Measurements from ENCODE around the gene TUBGCP2.

Gene TUBGCP2

DNA sequence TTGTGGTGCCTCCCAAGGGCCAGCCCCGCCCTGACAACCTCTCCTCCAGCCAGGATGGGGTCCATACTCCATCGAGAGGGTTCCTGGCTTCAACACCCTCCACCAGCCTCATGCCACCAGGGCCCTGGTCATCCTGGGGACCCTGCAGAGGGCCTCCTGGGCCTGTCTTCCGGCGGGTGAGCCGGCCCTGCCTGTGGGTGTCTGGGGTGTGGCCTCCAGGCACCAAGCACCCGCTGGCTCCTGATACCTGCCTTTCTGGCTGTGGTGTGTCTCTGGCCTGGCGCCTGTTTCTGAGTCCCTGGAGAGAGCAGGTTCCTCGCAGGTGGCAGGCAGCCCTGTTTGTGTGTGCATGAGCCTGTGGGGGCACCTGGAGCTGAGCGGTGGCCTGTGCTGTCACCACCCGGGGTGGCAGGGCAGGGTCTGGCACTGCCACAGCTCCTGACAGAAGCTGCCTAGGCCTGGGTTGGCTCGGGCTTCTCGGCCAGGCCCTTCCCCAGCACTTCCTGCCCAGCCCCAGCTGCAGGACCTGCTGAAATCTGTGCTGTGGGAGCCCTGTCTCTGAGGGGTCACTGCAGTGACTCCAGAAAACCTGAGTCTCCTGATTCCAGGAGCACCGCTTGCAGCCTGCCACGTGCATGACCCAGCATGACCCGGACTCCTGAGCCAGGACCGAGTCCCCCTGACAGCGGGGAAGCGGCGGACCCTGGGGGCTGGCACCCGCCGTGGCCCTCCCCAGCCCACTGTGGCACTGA, 50.4 kb downstream of the TUBGCP2 start:
- H3K4me3 ChIP-seq: peak overlapping the region in 1 of 7 experiments; percentile 4
- peak overlapping the region; percentile 44 to 98 (median 85) for H3K27ac ChIP-seq

DNA sequence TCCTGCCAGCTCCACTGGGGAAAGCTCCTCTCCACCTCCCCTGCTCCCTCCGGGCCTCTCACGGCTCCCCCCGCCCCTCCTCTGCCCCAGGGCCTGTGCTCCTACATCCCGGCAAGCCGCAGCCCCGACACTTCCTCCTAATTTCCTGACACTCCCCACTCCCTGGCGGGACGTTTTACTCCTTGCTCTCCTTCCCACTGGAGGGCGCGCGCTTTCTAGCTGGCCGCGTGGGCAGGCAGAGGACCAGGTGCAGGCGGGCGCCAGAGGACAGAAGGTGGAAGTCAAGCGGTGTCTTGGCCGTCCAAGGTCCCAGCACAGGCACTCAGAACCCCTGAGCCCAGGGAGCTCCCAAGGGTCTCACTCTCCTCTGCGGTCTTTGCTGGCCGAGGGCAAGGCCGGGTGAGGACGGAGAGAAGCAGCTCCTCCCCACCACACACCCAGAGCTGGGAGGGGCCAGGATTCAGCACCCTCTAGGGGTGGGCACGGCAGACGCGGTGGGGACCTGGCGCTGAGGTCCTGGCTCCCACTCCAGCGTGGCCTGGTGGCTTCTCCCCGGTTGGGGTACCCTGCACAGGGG, 51.1 kb downstream of the TUBGCP2 start:
- Histone ChIP-seq H3K4me3 (peak overlapping the region in 2 of 7 experiments; percentile 4 to 31), H3K27ac (peak overlapping the region; percentile 44 to 98 (median 85))

DNA sequence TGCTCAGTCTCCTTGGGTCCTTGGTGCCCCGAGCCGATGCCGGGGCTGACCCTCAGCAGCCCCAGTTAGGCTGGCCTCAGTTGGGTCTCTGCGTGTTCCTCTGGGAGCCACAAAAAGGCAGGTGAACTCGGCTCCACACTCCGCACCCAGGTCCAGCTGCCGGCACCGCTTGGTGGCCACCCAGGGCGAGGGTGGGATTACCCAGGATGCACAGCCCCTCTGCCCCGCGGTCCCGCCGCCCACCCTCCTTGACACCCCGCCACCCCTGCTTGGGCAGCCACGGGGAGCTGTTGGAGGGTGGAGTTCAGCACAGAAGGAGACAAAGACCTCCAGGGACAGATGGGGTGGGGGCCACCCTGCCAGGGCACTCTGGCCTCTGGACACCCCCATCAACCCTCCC, 53.3 kb downstream of the TUBGCP2 start:
- Histone ChIP-seq H3K4me3 (no peak overlapping the region), H3K27ac (no peak overlapping the region)

DNA sequence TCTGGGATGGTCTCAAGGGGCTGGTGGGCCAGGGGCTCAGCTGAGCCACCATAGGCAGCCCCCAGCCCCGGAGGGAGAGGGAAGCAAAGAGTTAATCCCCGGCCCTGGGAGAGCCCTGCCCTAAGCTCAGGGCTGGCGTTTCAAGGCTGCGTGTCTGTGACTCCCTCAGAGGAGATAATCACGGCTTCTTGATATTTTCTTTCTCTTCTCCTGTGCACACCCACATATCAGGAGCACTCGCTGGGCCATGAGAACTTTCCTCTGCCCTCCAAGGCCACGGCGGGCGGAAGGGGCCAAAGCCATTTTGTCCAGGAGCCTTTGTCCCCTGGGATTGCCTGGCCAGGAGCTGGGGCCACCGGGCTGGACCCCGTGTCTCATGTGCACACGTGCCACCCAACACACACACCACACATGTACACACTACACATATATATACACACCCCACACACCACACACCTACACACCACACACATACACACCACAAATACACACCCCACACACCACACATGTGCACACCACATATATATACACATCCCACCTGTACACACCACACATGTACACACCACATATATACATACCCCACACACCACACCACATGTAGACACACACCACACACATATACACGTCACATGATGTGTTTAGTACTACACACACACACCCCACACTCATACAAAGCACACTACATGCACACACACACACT, 54.1 kb downstream of the TUBGCP2 start:
- Histone ChIP-seq H3K27ac (no peak overlapping the region), H3K4me3 (no peak overlapping the region)

DNA sequence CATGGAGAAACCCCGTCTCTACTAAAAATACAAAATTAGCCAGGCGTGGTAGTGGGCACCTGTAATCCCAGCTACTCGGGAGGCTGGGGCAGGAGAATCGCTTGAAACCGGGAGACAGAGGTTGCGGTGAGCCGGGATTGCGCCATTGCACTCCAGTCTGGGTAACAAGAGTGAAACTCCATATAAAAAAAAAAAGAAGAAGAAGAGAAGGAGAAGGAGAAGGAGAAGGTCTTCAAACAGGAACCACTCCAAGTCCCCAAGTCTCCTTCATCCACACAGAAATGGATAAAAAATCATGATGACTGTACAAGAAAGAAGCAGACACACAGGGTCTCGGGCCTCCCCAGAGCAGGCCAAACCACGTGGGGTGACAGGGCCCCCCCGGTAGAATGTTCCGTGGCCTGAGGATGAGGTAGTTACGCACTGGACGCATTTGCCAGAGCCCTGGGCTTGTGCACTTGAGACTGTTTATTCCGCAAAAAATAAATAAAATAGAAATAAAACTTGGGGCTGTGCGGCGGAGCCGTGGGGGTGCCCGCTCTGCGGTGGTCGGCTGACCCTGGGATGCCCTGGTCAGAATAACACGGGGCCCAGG, 55.2 kb downstream of the TUBGCP2 start:
- H3K4me3 ChIP-seq: no peak overlapping the region
- H3K27ac ChIP-seq: no peak overlapping the region

DNA sequence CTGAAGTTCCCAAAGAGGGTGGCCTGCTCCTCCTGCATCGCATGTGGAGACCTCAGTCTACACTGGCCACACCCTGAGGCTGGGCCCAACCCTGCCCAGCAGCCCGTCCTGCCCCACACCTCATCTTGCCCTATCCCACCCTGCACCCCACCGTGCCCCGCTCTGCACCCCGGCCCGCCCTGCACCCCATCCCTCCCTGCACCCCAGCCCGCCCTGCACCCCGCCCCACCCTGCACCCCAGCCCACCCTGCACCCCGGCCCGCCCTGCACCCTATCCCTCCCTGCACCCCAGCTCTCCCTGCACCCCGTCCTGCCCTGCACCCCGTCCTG, 56.5 kb downstream of the TUBGCP2 start:
- Histone ChIP-seq H3K4me3 (no peak overlapping the region), H3K27ac (no peak overlapping the region)

DNA sequence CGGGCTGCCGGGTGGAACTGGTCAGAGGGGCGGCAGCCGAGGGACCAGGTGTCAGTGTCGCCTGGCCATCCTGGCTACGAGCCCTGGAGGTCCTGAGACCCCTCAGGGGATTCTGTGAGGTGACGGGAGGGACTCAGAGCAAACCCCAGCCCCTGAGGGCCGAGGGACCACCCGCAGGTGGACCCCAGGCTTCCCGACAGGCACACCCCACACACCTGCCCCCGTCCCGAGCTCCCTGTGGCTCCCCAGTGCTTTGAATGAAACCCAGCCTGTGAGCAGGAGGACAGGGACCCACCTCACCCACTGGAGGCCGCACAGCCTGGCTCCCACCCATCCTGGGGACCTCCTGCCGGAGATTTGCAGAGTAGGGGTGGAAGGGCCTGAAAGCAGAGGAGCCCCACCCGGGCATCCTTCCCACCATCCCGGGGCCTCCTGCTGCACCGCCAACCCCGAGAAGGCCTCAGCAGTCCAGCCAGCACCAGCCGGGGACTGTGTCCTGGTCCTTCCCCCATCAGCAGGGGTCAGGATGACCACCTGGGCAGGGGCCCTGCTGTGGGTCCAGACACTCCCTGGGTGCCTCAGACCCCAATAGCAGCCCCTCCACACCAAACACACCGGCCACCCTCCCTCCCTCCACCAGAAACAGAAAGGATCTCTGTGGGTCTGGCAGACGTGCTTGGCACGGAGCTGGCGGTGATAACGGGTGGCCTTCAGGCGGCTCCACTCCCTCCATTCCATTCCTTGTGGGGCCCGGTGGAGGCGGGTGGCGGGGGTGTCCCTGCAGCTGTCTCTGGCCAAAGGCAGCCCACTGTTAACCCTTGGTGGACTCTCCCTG, 57.1 kb downstream of the TUBGCP2 start:
- Histone ChIP-seq H3K4me3 (no peak overlapping the region), H3K27ac (no peak overlapping the region)

DNA sequence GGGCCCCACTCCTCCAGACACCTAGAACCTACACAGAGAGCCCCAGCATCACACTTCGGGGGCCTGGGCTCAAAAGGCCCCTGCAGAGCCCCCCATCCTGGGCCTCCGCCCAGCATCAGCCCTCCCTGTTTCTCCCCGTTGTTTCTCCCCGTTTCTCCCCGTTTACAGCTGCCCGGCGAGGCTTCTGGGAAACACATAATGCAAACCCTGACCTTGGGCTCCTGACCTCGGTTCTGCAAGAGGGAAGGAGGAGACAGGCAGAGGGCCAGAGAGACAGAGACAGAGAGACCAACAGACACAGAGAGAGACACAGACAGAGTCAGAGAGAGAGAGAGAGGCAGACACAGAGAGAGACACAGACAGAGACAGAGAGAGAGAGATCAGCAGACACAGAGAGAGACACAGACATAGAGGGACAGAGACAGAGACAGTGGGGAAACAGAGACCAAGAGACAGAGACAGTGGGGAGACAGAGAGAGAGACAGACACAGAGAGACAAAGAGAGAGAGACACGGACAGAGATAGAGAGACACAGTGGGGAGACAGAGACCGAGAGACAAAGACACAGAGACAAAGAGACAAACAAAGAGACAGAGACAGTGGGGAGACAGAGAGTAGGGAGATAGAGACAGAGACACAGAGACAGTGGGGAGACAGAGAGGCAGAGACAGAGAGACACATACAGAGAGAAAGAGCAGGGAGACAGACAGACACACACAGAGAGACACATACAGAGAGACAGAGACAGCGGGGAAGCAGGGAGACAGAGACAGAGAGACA, 58.5 kb downstream of the TUBGCP2 start:
- no peak overlapping the region for H3K27ac ChIP-seq
- no peak overlapping the region for H3K4me3 ChIP-seq

DNA sequence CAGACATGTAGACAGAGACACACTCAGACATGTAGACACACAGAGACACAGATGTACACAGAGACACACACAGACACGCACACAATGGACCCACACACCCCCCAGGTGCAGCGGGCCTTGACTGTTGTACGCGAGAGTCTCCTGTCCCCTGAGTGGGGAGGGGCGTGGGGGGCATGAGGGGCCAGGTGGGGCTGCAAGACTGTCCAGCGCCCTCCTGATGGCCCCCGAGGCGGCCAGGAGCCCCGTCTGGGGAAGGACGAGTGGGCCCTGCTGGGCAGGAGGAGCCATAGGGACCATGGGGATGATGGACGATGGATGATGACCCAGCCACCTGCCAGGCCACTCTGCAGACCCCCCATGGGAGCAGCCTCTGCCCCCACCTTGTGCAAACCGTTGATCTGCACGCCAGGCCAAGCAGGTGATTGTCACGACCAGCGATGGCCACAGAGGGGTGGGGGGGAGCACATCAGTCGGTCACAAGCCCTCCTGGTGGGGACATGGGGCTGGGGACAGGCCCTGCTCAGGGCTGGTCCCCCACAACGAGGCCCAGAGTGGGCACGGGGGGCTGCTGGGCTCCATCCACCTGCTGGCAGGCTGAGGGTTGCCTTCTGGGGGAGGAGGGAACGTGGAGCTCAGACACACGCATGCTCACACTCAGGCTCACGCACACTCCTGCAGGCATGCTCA, 59.4 kb downstream of the TUBGCP2 start:
- no peak overlapping the region for H3K4me3 ChIP-seq
- H3K27ac ChIP-seq: no peak overlapping the region

DNA sequence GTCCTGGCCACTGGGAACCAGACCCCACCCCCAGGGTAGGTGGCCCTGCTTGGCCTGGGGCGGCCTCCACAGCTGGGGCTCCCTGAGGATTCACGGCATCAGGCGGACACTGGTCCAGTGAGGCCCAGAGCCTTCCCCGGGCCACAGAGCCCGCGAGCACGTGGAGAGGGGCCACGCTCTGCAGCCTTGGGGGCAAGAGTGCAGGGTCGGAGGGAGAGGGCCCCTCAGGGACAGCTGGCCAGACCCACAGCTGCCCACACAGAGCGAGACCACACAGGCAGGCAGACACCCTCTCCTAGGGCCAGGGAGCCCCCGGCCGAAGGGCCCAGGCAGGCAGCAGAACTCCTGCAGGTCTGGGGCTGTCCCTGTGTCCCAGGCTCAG, 60.3 kb downstream of the TUBGCP2 start:
- Histone ChIP-seq H3K4me3 (no peak overlapping the region), H3K27ac (no peak overlapping the region)

DNA sequence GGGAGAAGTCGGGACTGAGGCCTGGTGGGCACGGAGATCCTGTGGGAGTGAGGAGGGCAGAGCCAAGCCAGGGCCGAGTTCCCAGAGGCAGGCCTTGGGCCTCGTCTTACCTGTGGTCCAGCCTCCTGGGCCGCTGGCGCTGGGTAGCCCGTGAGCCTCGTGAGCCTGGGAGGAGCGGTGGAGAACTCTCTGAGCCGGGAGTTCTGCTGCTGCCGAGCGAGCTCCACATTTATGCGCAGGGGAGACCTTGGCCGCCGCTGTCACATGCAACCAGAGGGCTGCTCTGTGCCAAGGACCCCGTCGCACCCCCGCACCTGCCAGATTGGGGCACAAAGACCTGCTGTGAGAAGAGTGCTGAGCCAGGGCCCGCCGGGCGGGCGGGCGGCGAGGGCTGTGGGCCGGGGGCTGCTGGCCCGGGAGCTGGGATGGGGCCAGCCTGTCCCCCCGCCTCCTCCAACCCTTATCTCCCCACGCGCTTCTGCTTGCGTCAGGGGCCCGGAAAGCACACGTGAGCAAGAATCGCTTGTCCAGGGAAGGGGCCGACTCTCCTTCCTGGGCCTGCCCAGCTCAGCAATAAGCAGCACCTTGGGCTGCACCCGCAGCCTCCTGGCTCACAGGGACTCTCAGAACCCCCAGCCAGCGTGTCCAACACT, 60.9 kb downstream of the TUBGCP2 start:
- no peak overlapping the region for H3K27ac ChIP-seq
- H3K4me3 ChIP-seq: no peak overlapping the region

DNA sequence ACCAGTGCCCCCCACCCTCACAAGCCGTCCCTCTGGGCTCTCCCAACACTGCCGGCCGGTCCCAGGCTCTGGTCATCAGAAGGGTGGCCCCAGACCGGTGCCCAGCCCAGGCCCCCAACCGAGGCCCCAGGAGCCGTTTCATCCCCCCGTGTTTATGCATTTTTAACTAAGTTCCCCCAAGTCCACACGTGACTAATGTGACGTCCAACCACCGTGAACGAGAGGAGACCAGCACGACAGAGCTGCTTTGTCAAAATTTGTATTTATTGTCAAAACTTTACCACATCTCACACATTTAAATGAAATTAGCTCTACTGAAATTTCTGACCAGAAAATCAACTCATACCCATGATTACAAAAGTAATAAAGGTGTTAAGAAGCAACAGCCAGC, 62.4 kb downstream of the TUBGCP2 start:
- Histone ChIP-seq H3K27ac (no peak overlapping the region), H3K4me3 (no peak overlapping the region)

DNA sequence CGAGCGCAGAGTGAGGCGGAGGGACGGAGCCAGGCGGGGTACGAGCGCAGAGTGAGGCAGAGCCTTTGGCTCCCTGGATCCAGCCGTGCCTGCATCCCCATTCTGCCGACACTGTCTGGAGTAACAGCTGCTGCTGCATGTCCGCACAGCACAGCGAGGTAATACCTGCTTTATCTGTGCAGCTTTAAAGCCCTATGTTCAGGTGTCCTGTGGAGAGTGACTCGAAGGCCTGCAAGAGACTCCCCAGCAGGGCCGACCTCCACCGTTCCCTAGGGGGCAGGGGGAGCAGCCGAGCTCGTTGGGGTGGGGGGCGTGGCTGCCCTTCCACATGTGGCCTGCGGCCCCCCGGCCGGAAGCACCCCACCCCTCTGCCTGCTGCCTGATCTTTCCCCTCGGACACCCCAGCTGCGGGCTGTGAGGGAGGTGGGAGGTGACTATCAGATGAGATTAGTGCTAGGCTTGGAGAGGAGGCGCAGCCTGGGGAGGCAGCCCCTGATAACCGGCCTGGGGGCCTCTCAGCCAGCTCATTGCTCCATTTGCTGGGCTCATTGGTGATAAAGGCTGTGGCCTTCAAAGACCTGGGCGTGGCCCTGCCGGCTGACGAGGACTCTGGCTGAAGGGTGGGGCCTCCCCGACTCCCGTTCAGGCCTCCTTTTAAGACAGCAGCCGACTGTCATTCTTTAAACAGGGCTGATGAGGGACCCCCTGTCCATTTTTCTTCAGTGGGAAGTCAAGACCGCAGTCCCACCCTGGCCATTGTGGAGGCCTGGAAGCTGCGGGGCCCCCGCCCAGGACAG, 63.0 kb downstream of the TUBGCP2 start:
- no peak overlapping the region for H3K4me3 ChIP-seq

DNA sequence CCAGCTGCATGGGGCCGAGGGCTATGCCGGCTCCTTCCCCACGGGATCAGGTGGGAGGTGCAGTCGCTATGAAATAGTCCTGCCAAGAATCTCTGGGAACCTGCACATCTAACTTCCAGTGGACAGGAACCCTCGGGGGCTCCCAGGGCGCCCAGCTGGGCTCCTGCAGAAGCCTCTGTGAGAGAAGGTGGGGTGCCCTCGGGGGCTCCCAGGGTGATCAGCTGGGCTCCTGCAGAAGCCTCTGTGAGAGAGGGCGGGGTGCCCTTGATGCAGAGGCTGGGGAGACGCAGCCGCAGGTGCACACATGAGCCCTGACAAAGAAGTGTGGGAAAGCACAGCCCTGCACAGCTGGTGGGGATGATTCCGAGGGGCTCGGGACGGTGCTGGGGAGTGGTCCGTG, 65.1 kb downstream of the TUBGCP2 start:
- Histone ChIP-seq H3K27ac (no peak overlapping the region), H3K4me3 (no peak overlapping the region)

More for the DNA sequence above, 63.0 kb downstream of the TUBGCP2 start:
- no peak overlapping the region for H3K27ac ChIP-seq

DNA sequence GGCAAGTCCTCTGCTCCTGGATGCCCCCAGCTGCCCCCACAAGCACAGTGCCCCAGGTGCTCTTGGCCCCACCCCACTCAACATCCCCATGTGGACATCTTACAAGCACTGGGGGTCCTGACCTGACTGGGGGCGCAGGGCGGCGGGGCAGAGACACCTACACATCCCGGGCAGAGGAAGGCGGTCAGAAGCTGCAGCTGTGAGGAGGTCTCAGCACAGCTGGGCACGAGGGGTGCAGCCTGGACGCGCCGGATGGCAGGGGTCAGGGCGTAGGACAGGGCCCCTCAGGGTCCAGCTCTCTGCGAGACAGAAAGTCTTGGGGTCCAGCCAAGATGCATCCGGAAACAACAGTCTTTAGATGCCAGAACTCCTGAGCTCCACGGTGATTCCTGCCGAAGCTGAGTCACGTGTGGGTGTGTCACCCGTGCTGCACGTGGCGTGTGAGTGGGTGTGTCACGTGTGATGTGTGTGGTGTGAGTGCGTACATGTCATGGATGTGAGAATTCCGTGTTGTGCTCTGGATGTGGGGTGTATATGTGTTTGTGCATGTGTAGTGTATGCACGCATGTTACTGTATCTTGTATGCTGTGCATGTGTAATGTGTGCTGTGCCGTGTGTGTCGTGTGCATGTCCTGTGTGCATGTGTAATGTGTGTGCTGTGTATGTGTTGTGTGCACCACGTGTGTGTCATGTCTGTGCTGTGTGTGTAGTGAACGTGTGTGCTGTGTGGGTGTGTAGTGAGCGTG, 65.9 kb downstream of the TUBGCP2 start:
- no peak overlapping the region for H3K27ac ChIP-seq
- no peak overlapping the region for H3K4me3 ChIP-seq

DNA sequence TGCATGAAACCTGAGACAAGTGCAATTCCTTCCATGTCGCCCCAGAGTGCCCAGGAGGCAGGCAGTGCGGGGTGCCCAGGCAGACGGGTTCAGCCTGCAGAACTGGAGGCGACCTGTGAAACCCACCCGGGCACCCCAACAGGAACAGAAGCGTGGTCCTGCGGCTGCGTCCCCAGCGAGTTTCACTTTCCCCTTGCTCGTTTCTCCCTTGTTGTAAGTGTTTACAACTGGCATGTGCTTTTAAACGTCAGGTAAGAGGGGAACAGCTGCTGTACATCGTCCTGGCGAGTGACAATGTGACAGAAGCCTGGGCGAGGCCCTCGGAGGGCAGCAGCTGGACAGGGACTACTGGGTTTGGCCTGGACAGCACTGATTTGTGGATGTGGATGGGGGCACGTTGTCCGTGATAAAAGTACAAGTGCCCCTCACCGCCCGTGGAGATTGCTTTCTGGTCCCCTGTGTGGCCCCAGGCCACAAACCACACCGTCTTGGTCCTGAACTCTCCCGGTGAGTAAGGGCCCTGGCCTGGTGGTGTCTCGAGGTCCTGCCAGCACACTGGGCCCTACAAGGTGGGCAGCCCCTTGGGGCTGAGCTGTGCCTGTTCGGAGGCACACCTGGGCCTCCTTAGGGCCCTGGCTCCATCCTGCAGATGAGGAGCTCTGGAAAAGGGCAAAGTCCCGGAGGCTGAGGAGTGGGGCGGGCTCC, 67.0 kb downstream of the TUBGCP2 start:
- peak overlapping the region in 1 of 21 experiments; percentile 3 for H3K27ac ChIP-seq
- peak overlapping the region in 3 of 7 experiments; percentile 9 to 27 (median 20) for H3K4me3 ChIP-seq
